GM19023 (cell line): ENCODE results near the gene CHCHD6.

Experiments
- ATAC-seq: cut with Tn5 transposase; IDR thresholded peaks from one replicate; pipeline ENCODE4 v1.9.1; 2021; ENCODE audit warnings: mild to moderate bottlenecking, moderate library complexity; ENCODE audit not compliant: unreplicated experiment

Gene CHCHD6

DNA sequence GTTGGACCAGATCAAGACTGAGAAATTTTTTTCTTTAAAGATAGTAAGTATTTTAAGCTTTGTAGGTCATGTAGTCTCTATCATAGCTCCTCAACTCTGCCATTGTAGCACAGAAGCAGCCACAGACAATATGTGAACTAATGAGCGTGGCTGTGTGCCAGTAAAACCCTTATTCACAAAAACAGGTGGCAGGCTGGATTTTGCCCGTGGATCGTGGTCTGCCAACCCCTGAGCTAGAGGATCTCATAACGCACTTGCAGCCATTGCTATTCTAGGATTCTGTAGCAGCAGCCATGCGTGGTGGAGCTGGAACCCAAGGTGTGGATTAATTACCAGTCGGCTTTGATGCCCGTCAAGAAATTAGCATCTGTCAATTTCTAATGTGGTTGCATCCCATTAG lies 210.2 kb downstream of the CHCHD6 start:
- no peak for ATAC-seq

DNA sequence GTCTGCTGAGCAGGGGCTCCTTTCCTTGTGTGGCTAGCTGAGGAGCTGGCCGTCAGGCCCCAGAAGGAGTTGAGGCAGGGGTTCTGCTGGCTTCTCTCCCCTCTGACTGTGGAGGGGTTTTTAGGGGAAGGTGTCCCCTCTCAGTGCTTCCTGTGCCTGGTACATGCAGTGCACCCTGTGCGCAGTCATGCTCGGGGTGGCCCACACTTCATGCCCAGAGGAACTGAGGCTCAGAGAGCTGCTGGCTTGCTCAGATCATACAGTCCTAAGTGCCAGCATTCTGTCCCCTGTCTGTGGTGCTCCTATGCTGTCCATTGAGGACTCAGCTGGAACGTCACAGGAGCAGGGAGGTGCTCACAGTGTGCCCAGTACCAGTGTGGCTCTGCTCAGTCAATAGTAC lies 211.0 kb downstream of the CHCHD6 start:
- no peak for ATAC-seq

DNA sequence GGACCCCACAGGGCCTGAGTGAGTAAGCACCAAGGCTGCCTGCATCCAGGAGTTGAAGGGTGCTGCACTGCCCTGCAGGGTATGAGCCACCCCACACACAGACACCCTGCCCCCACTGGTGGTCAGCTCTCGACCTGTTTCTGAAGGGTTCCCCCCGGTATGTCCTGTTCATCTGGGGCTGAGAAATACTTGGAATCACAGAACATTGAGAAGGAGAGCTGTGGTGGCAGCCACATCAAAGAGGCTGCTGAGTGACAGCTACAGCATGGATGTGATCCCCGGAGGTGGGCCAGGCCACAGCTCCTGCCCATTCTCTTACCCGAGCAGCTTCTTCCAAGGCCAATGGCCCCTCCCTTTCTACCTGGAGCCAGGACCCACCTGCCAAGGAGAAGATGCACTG lies 212.5 kb downstream of the CHCHD6 start:
- no peak for ATAC-seq

DNA sequence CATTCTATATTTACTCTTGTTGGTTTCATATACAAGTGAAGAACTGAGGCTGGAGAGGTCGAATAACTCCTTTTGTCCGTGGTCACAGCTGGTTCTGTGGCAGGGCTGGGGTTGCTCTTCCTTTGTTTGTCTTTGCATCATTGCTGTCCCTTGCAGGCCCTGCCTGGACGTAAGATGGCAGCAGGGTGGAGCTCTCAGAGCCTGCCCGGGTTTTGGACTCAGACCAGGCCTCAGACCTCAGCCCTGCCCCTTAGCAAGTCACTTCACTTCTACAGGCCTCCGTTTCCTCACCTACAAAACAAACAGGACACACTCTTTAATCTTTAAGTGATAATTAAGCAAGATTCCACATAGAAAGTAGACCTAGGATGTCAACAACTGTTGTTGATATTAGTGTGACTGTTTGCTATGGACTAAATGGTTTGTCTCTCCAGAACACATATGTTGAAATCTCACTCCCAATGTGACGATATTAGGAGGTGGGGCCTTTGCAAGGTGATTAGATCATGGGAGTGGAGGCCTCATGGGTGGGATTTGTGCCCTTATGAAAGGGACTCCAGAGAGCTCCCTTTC lies 213.3 kb downstream of the CHCHD6 start:
- ATAC-seq = no peak

DNA sequence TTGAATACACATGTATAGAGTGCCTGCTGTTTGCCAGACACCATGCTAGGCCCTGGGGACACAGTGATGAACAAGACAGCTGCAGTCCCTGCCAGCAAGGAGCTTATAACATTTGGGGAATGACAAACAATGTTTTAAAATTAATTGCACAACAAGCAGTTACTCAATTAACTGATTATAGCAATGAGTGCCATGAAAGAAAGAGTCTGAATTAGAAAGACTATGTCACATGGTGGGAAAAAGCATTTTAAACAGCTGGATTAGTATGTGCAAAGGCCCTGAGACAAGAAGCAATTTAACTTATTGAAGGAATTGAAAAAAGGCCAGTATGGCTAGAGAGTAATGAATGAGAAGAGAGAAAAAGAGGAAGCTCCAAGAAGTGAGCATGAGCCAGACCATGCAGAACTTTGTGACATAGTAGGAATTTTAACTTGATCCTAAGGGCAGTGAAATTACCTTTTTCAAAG lies 214.3 kb downstream of the CHCHD6 start:
- ATAC-seq = no peak

DNA sequence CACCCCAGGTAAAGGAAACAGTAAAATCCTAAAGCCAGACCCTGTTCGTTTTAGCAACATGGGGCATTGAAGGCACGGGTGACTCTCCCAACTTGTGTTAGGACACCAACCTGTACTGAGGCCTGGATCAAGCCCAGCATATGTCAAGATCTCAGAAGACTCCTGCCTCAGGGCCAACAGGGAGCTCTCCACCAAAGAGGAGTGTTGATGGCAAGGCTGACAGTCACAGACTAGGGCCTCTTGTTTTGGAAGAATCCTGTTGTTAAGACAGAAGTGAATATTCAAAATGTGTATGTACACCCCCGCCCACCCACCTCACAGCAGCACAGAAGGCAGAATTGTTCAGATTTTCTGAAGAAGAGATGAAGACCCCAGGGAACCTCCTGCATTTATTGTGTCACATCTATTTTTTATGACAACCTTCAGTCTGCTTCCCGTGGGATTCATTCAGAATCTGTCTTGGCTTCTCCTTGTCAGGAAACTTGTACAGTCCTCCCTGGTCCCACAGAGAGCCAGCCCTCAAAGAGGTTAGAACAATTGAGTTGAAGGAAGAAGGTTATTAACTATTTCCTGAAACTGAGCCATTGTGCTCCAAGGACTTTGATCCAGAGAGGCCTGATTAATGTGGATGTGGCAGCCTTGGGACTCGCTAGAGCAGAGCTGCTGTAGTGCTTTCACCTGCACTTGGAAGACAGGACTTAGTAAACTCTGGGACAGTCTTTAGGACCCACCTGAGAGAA lies 217.2 kb downstream of the CHCHD6 start:
- no peak for ATAC-seq

DNA sequence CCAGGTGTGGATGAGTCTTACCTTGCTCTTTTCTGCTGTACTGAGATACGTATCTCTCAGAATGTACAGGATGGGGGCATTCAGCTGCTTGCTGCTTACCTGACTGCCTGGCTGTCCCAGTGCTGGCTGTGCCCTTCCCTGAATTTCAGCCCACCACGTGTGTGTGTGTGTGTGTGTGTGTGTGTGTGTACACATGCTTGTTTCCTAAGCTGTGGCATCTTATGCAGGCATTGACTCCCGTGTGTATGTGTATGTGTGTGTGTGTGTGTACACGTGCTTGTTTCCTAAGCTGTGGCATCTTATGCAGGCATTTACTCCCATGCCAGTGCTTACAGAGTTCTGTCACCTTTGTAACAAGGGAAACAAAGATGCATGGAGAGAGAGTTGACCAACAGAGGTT lies 218.4 kb downstream of the CHCHD6 start:
- ATAC-seq = no peak

DNA sequence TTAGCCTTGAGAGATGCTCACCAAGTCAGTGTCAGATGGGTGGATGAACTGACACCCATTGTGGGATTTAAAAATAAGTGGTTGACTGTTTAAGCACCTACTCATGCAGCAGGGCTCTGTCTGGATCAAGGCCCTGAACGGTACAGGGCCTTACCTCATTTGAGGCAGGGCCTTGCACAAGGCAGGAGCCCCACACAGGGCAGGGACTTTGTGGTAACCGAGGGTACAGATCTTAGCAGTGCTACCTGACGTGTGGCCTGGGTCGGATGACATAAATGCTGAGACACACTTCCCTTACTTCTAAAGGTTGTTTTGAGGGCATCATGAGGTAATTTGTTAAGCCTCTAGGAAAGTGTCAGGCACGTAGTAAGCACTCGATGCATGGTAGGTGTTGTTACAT lies 219.4 kb downstream of the CHCHD6 start:
- no peak for ATAC-seq

DNA sequence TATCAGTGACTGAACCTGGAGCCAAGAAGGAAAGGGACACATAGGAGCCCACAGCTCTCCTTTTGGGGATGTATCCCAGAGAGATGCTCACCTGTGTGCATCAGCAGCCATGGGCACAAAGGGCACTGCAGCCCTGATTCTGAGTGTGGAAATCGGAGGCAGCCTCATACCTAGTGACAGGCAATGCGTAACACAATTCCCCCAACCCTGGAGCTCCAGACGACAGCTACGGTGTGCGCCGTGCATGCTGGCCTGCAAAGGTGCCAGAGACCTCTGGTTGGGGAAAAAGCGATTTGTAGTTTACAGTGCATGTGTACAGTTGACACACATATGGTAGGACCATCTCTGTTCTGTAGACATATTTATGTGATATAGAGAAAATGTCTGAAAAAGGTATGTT lies 219.9 kb downstream of the CHCHD6 start:
- ATAC-seq = no peak

DNA sequence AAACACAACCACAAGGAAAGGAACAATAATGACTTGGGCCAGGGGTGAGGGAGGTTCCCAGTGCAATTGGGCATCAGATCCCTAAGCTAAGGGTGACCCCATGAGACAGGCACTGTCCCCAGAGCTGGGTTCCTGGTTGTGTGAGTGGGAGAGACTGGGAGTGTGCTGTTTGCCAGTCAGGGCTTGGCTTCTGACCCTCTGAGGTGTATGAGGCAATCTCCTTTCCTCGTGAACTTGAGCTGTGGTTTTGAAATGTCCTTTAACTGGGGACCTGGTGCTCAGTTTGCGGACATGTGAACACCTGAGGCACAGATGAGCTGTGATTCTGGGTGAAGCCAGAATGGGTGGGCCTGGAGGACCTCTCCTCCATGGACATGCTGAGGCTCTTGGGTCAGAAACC lies 220.4 kb downstream of the CHCHD6 start:
- ATAC-seq = no peak

DNA sequence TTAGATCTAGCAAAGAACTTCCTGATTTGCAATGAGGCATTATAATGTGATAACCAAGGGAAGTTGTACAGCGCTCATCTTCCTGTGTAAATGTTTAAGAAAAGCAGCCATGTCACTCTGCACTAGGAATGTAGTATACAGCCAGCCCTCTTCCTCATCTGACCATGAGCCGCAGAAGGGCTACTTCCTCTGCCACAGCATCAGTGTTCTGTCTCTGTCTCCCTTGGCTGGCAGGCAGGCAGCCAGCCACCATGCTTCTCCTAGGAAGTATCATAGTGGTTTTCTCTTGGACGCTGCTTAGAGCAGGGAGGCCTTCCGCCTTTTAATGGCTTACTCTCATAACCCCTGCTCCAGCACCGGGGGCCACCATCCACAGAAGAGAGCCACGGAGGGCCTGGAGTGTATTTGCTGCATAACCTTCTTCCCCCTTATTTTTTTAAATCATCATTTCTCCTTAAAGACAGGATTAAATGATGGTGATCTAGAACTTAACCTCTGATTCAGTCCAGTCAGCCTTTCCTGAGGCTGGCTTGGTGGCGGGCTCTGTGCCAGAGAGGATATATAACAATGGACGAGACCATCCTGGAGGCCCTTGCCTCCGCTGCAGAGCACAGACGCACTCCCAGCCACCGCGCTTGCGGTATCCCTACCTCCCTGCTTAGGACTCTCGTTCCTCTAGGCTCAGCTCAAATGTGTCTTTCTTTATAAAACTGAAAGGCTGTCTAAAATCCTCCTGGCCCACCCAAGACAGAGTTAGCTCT lies 221.6 kb downstream of the CHCHD6 start:
- ATAC-seq = no peak

DNA sequence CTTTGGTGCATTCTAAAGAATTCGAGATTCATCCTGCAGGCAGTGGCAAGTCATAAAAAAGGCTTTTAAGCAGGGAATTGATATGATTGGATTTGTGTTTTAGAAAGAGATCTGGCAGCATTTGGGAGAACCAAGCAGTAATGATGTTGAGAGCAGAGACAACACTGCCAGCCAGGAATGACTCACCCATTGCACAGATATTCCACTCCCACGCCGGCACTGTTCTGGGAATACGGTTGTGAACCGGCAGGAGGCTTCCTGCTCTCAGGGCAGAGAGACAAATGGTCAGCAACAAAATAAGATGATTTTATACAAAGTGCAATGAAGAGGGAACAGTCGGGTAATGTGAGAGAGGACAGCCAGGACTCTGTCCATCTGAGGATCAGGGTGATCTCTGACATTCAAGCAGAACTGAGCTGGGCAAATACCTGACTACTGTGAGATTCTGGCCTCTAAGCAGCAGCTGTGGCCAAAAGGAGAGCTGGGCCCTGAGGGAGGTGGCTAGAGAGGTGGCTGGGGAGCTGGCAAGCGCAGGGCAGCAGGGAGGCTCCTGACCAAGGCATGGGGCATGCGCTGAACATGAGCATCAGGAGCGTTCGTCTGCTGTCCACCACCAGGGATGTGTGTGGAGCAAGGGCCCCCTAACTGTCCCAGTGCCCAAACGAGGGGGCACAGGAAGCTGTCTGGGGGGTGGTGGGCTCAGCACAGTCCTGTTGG lies 222.8 kb downstream of the CHCHD6 start:
- ATAC-seq = no peak

DNA sequence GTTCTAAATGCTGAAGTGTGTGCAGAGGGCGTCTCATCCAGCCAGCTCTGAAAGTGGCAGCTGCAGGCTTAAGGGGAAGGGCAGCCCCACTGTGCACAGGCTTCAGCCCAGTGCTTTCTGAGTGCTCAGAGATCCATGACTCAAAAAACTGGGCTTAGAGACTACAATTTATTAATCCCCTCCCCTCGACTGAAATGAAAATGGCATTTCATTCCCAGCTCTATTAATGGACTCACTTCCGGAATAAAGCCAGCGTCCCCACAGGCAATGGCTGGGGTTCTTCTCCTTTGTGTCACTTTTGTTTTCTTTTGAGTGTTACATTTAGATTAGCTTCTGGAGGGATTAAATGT lies 223.3 kb downstream of the CHCHD6 start:
- no peak for ATAC-seq

DNA sequence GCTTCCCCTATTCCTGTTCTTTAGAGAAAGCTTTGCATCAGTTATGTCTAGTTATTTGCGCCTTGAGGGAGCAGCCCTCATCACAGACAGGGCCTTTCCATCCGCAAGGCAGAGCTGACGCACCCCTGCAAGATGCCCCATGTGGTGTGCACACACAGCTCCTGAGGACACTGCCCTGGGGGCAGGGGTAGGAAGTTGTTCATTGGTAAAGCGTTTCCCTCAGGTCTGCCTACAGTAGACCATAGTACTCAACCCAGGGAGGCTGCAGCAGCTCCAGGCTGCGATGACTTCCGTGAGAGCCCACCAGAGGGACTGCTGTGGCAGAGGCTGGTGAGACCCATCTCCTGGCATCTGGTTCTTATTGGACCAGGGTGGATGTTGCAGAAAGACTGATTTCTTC lies 223.8 kb downstream of the CHCHD6 start:
- no peak for ATAC-seq

DNA sequence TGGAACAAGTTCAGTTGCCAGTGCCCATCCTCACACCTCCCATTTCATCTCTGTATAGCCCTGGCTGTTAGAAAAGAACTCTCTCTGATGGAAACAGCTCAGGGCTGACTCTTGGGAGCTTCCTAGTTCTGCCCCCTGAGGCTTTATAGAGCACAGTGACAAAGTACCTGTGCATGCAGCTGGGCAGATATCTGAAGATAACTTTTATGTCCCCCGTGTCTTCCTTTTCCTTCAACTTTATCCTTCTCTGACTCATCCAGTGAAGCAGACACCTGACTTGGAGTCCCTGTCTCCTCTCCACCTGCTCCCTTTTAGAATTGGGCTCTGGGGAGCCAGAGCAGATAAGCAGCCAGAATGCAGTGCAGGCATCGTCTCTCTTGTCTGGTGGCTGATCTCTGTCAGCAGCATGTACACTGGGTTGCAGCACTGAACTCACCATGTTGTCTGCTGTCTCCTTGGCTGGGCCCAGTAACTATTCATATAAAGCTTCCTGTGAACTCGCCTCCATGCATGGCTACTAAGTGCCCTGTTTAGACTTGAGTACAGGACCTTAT lies 225.0 kb downstream of the CHCHD6 start:
- ATAC-seq = no peak

DNA sequence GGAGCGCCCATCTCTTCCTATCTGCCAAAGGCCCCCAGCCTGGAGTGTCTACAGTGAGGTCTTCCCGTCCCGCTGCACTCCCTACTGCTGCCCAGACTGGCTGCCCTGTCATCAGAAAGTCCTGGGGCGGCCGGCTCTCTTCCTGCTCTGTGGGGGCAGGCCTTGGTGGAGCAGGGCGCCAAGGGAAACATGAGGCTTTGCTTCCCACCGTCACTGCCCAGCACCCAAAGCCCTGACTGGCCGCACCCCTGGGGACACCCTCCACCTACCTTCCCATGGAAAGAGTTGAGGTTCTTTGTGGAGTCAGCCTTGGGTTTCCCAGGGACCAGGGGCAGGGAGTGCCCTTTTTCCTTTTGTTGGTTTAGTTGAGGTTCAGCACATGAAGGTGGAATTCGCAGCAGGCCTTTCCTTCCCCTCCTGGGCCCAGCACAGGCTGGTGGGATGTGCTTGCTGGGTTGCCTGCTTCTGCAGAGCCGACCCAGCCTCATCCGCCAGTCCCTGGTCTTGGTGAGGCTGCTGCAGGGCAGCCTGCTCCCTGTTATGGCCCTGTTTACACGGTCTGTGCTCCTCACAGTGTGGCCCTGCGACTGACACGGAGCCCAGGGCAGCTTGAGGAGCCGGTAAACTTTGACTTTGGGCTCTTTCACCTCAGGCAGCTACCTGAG lies 227.0 kb downstream of the CHCHD6 start:
- ATAC-seq = no peak

DNA sequence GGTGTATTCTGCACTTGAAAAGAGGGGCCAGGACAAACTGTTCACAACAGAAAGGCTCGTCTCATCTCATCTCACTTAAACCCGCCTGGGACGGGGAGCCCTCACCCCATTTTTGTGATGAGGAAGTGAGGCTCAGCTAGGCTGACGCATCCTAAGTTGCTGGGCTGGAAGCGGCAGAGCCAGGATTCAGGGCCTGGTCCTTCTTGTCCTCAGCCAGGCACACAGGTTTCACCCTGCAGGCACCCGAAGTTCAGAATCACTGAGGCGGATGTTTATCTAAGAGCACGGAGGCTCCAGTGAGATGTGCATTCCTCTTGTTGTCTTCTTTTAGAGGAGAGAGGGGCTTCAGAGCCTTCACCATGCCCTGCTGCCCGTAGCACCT lies 227.8 kb downstream of the CHCHD6 start:
- no peak for ATAC-seq

DNA sequence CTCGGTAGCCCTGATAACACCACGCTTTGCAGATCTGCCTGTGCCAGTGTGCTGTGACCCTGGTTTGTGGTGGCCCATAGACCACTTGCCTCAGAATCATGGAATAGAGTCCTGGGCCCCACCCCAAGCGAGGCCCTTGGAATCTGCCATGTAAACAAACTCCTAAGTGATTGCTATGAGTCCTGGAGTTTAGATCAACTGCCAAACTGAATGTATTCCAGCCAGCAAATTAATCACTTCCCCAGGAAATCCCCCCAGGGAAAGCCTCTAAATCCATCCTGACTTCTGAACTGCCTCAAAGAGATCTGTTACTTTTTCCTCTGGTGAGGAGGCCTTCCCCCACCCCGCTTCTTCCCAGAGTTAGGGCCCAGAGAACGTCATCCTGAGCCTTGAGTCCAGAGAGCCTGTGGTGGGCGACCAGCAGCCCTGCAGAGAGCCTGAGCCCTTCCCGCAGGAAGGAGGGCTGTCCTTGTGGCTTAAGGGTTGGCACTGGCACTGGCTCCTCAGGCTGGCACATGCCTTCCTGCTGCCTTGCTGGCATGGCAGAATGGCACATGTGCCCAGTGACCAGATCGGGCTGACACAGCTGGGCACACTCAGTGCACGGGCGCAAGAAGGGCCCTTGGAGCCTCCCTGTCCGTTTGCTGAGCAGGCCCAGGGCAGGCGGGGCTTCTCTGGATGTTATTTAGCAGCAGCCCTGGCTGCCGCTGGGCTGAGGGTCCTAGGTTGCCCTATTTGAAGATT lies 228.3 kb downstream of the CHCHD6 start:
- ATAC-seq = no peak

DNA sequence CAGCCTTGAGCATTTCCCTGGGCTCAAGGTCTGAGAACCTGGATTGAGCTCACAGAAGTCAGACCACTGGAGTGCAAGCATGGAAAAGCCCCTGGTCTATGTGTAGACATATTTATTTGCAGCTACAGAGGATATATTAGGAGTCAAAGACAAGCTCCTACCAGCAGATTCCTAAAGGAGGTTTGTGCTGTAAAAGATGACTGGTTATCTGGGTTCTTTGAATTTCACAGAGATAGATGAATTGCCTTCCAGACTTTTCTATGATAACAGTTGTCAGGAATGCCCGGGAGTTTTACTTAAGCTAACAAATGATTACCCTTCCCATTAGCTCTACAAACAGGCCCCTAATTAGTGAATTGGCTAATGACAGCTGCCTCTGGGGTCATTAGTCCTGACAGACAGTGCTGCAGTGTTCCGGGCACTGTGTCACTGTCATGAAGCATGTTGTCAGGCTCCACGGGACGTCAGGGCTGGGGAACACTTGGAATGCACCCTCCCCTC lies 230.0 kb downstream of the CHCHD6 start:
- ATAC-seq = no peak

DNA sequence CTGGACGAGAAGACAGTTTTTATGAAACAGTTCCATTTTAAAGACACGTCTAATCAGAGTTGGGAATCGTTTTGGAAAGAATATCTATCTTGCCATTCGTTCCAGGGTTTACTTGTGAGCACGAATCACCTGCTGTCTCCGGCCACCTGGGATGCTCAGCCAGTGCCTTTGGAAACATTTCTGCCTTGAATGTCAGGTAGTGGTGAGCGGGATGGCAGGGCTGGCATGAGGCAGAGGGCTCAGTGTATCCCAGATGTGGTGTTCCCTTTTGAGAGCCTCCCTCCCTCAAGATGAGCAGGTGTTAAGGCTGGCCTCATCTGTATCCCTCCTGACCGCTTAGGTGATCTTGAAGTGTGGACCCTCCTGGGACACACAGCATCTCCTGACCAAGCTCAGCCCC lies 231.0 kb downstream of the CHCHD6 start:
- no peak for ATAC-seq
